ENCODE results near the gene ADAM10.

- TF ChIP-seq CTCF (IDR thresholded peaks at IDR 0.05): no peak
- TF ChIP-seq POLR2AphosphoS5 (IDR thresholded peaks at IDR 0.05): no peak
These were observed 194.1 kb downstream of the ADAM10 start for GRCh38 chr15:58555162-58556027.
